B cell (primary cell): ENCODE data around the gene TEX264. TPM values are rescaled to one million over a fixed set of nuclear protein-coding genes. Genes with fewer than 3 reads are reported as not detected.

ENCODE experiments used
- ATAC-seq: fragments of 200-7000 bp; cut with Tn5 transposase; one replicate; pipeline ENCODE4 v1.10.0; 2021; ENCODE audit warnings: low read depth, mild to moderate bottlenecking, moderate number of reproducible peaks, moderate library complexity
- CTCF ChIA-PET: fragments of 350-600 bp; sonication (Branson Sonifier 250); formaldehyde crosslinking; loops from one replicate; lab custom pipeline; 2021; ENCODE audit warnings: antibody characterized with exemption, inconsistent platforms; lab: Charles Lee
- POLR2A ChIA-PET: fragments of 350-600 bp; sonication (Branson Sonifier 250); formaldehyde crosslinking; loops from one replicate; lab custom pipeline; 2021; ENCODE audit warnings: antibody characterized with exemption; lab: Charles Lee
- DNase-seq: peaks from one replicate; pipeline ENCODE4 v3.0.0; 2013
- H2AFZ ChIP-seq: 2 replicates; pipeline ENCODE4 v1.6.1; 2012; ENCODE audit warnings: mild to moderate bottlenecking, low read depth, low read length; ENCODE audit not compliant: insufficient read depth, poor library complexity, severe bottlenecking
- H3K27ac ChIP-seq, 2 donors: 1 replicate in 1 of 2; 2 replicates in 1 of 2; pipeline ENCODE4 v1.5.1; 2012 to 2013; ENCODE audit warnings: low read length in 2 of 2, mild to moderate bottlenecking in 2 of 2, moderate library complexity in 1 of 2
- H3K27me3 ChIP-seq, 4 experiments: fragments of 200-600 bp in 1 of 4; sonication (generic) in 1 of 4; replicated peaks in 1 of 4; 1 replicate in 2 of 4; 2 replicates in 2 of 4; pipeline versions ENCODE4 v1.6.1 to v1.7.0; 2013 to 2016; ENCODE audit warnings: low read length in 3 of 4, mild to moderate bottlenecking in 2 of 4, mixed read lengths in 1 of 4, moderate library complexity in 1 of 4; ENCODE audit not compliant: insufficient read depth in 4 of 4, control insufficient read depth in 3 of 4; ENCODE audit errors: control extremely low read depth in 1 of 4
- H3K36me3 ChIP-seq, 2 experiments: replicated peaks in 1 of 2; 1 replicate in 1 of 2; 2 replicates in 1 of 2; pipeline versions ENCODE4 v1.6.1 to v1.7.1; 2013; ENCODE audit warnings: low read length in 1 of 2; ENCODE audit not compliant: insufficient read depth in 2 of 2, control insufficient read depth in 1 of 2; ENCODE audit errors: control extremely low read depth in 1 of 2, extremely low read depth in 1 of 2
- H3K4me1 ChIP-seq, 2 donors: fragments of 200-600 bp in 1 of 2; sonication (generic) in 1 of 2; 1 replicate in 1 of 2; 2 replicates in 1 of 2; pipeline versions ENCODE4 v1.5.1 to v1.6.1; 2013 to 2017; ENCODE audit warnings: low read length in 2 of 2; ENCODE audit not compliant: control insufficient read depth in 2 of 2, insufficient read depth in 2 of 2
- H3K4me2 ChIP-seq: replicated peaks from 2 replicates; pipeline ENCODE3; 2012; ENCODE audit warnings: mild to moderate bottlenecking, low read depth, low read length; ENCODE audit not compliant: poor library complexity, severe bottlenecking
- H3K4me3 ChIP-seq, 5 experiments: fragments of 200-600 bp in 1 of 5; sonication (generic) in 1 of 5; 1 replicate in 3 of 5; 2 replicates in 2 of 5; pipeline versions ENCODE4 v1.5.1 to v1.7.0; 2011 to 2016; ENCODE audit warnings: low read length in 4 of 5, mild to moderate bottlenecking in 4 of 5, low read depth in 2 of 5, control low read depth in 1 of 5, moderate library complexity in 1 of 5; ENCODE audit not compliant: insufficient read depth in 1 of 5; ENCODE audit errors: control extremely low read depth in 1 of 5, extremely low read depth in 1 of 5
- H3K79me2 ChIP-seq: fragments of 200-600 bp; sonication (generic); one replicate; pipeline ENCODE4 v1.6.0; 2016; ENCODE audit warnings: low read length; ENCODE audit not compliant: control insufficient read depth, insufficient read depth
- H3K9ac ChIP-seq: fragments of 200-600 bp; sonication (generic); 2 replicates; pipeline ENCODE4 v1.6.1; 2017; ENCODE audit warnings: mild to moderate bottlenecking, low read length, moderate library complexity
- H3K9me3 ChIP-seq, 3 donors: one replicate each; pipeline versions ENCODE4 v1.6.1 to v1.7.1; 2013; ENCODE audit warnings: low read length in 2 of 3; ENCODE audit not compliant: control insufficient read depth in 2 of 3, insufficient read depth in 1 of 3; ENCODE audit errors: control extremely low read depth in 1 of 3
- H4K20me1 ChIP-seq: 2 replicates; pipeline ENCODE4 v1.6.0; 2012; ENCODE audit warnings: mild to moderate bottlenecking, low read length; ENCODE audit not compliant: insufficient read depth, control insufficient read depth, poor library complexity, severe bottlenecking
- H3K27ac Mint-ChIP-seq: one replicate; pipeline ENCODE4 v1.8.0; 2021; ENCODE audit warnings: mixed read lengths
- H3K27me3 Mint-ChIP-seq: one replicate; pipeline ENCODE4 v1.8.0; 2021; ENCODE audit warnings: mixed read lengths
- H3K4me1 Mint-ChIP-seq: one replicate; pipeline ENCODE4 v1.8.0; 2021; ENCODE audit warnings: mixed read lengths
- H3K4me3 Mint-ChIP-seq: one replicate; pipeline ENCODE4 v1.8.0; 2021; ENCODE audit warnings: mixed read lengths
- H3K9me3 Mint-ChIP-seq: one replicate; pipeline ENCODE4 v1.8.0; 2022; ENCODE audit warnings: mixed read lengths; ENCODE audit not compliant: insufficient read depth
- CTCF ChIP-seq: fragments of 200-600 bp; IDR thresholded peaks from one replicate; pipeline ENCODE4 v1.8.0; 2022; ENCODE audit warnings: antibody characterized with exemption, mild to moderate bottlenecking
- EZH2 ChIP-seq: IDR thresholded peaks from 2 replicates; pipeline ENCODE4 v1.6.1; 2012; ENCODE audit warnings: borderline replicate concordance, low read depth, mild to moderate bottlenecking, moderate library complexity, low read length; ENCODE audit not compliant: insufficient read depth, poor library complexity, severe bottlenecking
- WGBS: methylation state at CpG from one replicate; pipeline ENCODE4 v1.1.5; 2013; ENCODE audit warnings: missing lambda C conversion rate; ENCODE audit not compliant: insufficient coverage; 5-methylcytosine and 5-hydroxymethylcytosine counted together
- intact Hi-C: fragments of 100-400 bp; cut with micrococcal nuclease; formaldehyde crosslinking; loops from one replicate; pipeline ENCODE4 v1.10.0; 2022
- polyA plus RNA-seq: library from polyadenylated mRNA; depleted of rRNA; stranded (reverse); fragments of >200 nt; gene quantifications from 2 replicates; pipeline ENCODE4 v1.2.3, GENCODE V29; 2012
- total RNA-seq, 2 donors: library from RNA; stranded (reverse); fragments of 120-200 nt in 1 of 2; gene quantifications; 1 replicate in 1 of 2; 2 replicates in 1 of 2; pipeline versions ENCODE4 v1.2.3 to v1.2.4, GENCODE V29; 2013 to 2022

TEX264 gene
- total and polyA plus RNA-seq, 2 donors (not counting 1 experiment from before 2014, with no cell fraction given): 39.1 to 79.7 TPM

DNA sequence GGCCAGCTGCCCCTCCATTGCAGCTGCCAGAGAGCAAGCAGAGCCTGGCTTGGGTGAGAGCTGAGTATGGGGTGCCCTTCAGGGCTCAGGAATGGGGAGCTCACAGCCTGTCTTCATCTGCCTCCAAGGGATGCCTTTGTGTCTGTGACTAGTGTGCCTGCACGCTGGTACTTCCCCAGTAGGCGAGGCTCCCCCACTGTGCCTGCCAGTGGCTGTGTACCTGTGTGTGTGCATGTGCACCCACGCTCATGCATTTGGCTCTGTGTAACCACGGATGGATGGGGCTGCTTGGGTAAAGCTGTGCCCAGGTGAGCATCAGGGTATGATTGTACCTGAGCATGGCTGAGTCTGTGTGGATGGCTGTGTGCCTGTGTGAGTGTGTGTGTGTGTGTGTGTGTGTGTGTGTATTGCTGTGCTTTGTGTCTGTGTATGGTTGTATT, 33.5 kb downstream of the TEX264 start:
- Histone ChIP-seq H3K27ac (no peak overlapping the region), H4K20me1 (peaks cover 26% of the 10 kb centered on the region), H3K79me2 (no peaks in the 10 kb centered on the region), H3K4me1 (no peaks in the 10 kb centered on the region), H3K4me2 (no peak overlapping the region), H3K4me3 (no peak overlapping the region), H3K27me3 (no peaks in the 10 kb centered on the region), H3K9me3 (no peaks in the 10 kb centered on the region), H2AFZ (no peak overlapping the region), H3K36me3 (peaks cover 0 to 47% of the 10 kb centered on the region in 2 experiments), H3K9ac (no peak overlapping the region)
- DNase-seq: no peak
- ChIA-PET POLR2A (interaction anchor here (0.5 kb wide), 1 partner anchor 204 kb away, joined by 4 read pairs; the partner anchor contains the start of gene DCAF1), CTCF (interaction anchor here (1.5 kb wide), 1 partner anchor 202 kb away, joined by 3 read pairs; no protein-coding TSS in a partner anchor)
- peaks cover 2% of the 10 kb centered on the region for H3K4me1 Mint-ChIP-seq
- ATAC-seq: no peak
- H3K27ac Mint-ChIP-seq: no peak overlapping the region
- TF ChIP-seq EZH2: no peak
- TF ChIP-seq CTCF: no peak
- no peaks in the 10 kb centered on the region for H3K9me3 Mint-ChIP-seq
- no peaks in the 10 kb centered on the region for H3K27me3 Mint-ChIP-seq
- intact Hi-C loops: no loop called here
- H3K4me3 Mint-ChIP-seq: no peak overlapping the region
- WGBS: 96% methylated on average over 4 of the region's 4 CpGs

DNA sequence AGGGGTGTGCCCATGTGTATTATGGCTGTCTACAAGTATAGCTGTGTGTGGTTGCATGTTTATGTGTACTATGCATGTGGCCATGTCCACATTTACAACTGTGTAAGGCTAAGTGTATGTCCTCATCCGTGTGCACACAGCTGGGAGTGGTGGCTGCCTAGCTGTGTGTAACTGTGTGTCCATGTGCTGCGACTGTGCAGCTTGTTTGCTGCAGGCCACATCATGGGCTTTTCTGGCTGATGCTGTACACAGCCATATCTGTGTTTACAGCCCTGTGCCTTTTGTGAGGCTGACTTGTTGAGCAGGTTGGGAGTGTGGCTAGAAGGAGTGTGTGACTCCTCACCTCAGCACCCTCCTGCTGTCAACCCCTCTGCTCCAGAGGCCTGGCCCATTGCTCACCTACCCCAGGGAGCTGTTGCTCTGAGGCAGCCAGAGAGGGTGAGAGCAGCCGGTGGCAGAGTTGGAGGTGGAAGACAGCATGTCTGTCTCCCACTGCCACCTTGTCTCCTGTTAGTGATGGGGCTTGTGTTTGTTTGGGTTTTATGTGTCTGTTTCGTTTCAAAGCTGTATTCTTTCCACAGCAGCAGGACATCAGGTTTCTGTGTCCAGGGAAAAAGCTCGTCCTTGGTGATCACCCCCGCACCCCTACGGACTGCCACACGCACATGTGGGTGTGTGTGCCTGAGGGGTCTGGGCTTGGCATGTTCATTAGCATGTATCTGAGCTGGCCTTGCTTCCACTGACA, 34.4 kb downstream of the TEX264 start:
- H3K27ac Mint-ChIP-seq: no peak overlapping the region
- Histone ChIP-seq H3K9ac (no peak overlapping the region), H3K9me3 (no peaks in the 10 kb centered on the region), H3K4me3 (no peak overlapping the region), H3K4me2 (no peak overlapping the region), H2AFZ (no peak overlapping the region), H3K27me3 (no peaks in the 10 kb centered on the region), H3K36me3 (peaks cover 0 to 38% of the 10 kb centered on the region in 2 experiments), H3K4me1 (no peaks in the 10 kb centered on the region), H3K79me2 (no peaks in the 10 kb centered on the region), H3K27ac (no peak overlapping the region), H4K20me1 (peaks cover 25% of the 10 kb centered on the region)
- 95% methylated on average over 7 of the region's 8 CpGs for WGBS
- POLR2A ChIA-PET: no interaction called here
- TF ChIP-seq EZH2: no peak
- TF ChIP-seq CTCF: no peak
- CTCF ChIA-PET: interaction anchor here (1.0 to 1.5 kb wide), 2 partner anchors 11 to 203 kb away, joined by 3 read pairs; no protein-coding TSS in a partner anchor
- ATAC-seq: no peak
- intact Hi-C loops: no loop called here
- no peaks in the 10 kb centered on the region for H3K27me3 Mint-ChIP-seq
- H3K4me1 Mint-ChIP-seq: peaks cover 4% of the 10 kb centered on the region
- H3K9me3 Mint-ChIP-seq: no peaks in the 10 kb centered on the region
- no peak for DNase-seq
- H3K4me3 Mint-ChIP-seq: no peak overlapping the region
